ENCODE data around the gene MC3R.
"Not testable (repeated sequence)": the region's sequence is repeated elsewhere in the genome, so short reads cannot be mapped to it uniquely, and the experiment has no call there.

The MC3R gene

DNA sequence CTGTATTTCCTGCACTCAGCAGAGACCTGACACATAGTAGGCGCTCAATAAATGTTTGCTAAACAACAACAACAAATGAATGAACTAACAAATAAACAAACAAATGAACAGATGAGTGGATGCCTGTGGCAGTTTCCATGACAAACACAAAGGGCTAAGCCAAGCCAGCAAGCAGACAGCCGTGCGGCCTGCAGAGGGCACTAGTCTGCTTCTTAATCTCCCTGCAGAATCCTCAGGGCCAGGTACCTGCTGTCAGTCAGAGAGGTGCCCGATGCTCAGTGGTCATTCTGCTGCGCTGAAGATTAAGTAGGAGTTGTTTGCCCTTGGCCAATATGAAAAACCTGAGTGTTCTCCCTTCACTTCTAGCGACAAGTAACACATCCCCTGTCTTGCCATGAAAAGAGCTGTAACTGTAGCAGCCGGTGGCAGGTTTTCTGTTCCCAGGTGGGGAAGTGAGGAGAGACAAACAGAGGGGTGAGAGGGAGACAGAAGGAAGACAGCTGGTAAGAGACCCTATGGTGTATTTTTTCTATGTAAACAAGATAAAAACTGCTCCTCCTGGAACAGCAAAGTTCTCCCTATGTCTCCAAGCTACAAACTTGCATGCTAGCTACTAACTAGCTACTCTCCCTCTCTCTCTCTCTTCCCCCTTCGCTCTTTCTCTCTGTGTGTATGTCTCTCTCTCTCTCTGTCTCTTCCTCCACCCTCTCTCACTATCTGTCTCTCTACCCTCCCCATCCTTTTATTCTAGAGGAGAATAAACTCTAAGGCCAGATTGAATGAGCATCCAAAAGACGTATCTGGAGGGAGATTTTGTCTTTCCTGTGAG lies at the start of gene MC3R:
MC3R (plus strand) TSS at position 779 of the 829 bp plus-strand sequence. CDS start 112 bp downstream, outside the sequence.
- peak; percentile 20 to 76 for DNase-seq

DNA sequence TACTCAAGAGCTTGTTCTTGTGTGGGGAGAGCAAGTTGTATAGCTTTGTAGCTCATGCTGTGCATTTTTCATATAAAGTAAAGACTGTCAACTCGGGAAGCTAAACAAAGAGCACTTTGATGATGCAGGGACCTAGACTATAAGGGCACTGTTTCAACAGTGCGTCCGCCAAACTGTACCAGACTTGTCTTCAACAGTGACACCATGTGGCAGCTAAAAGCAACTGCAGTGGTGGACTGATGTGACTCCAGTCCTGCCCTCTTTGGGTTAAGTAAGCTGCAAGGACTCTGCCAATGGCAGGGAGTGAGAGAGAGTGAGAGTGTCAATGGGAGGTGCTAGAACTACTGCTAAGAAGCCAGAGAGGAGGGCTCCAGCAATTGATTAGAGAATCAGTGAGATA lies 48.1 kb upstream of the MC3R start:
- no peak for DNase-seq

DNA sequence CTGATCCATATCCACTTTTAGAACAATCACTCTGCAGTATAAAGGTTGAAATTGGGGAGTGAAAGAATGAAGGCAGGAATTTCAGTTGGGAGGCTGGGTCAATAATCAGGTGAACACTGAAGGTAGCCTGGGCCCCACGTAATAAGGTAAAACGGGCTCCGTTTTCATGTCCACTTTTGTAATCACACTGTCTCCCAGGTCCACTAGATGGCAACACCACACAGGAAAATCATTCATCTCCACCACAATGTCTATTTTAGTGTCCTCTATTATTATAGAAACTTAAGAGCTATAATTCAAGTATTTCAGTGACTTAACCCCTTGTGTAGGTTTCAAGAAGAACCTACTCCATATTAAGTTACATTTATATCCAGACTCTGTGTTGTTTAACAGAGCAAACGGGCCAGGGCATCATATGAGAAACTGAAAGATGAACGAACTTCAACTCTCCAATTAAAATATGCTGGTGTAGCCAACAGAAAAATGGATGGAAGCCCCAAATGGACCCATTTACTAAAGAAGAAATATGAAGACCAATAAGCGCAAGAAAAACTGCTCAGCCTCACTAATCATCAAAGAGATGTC lies 45.9 kb upstream of the MC3R start:
- peak in 1 of 2 experiments; percentile 35 for DNase-seq

DNA sequence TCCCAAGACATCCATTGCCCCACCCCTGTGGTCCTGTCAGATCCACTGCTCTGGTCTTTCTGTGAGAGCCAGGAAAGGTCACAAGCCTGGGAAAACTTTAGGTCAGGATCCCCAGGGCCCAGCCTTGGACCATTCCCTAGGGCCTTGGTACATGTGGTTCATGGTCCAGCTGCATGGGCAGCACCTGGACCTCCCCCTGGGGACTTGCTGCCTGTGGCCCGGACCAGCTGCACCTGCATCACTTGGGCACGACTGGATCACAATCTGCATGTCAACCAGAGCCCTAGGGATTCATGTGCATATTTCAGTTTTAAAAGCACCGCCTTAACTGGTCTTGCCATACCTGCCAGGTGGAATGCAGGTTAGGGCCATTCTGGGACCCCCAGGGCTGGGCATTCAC lies 44.3 kb upstream of the MC3R start:
- DNase-seq: no peak

DNA sequence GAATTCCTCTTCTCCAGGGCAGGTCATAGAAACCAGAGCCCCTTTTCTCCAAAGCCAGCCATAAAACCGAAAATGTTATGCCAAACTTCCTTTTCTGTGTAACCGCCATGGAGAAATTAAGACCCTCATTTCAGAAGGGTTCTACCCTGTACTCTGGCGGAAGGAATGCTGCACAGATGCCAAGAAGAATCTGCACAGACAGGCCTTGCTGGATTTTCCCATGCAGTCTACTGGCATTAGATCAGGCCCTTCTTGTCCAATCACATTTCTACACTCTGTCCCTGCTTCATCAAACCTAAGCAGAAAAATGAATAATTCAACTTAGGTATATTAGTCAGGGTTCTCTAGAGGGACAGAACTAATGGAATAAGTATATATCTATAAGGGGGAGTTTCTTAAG lies 43.2 kb upstream of the MC3R start:
- DNase-seq: no peak

DNA sequence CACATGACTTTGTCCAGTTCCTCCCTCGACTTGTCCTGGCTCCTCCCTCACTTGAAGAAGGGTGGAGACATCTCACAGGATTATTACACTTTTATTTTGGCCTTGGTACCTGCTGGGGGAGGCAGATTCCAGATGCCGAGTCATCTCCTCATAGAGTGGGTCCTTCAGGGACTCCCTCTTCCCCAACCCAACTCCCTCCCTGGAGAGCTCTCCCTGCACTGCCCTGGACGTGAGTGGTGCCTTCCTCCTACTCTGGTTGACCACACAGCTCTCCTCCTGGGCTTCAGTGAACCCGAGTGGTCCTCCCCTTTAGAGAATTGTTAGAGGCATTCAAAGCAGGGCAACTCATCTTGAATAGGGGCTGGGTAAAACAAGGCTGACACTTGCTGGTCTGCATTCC lies 40.9 kb upstream of the MC3R start:
- no peak for DNase-seq

DNA sequence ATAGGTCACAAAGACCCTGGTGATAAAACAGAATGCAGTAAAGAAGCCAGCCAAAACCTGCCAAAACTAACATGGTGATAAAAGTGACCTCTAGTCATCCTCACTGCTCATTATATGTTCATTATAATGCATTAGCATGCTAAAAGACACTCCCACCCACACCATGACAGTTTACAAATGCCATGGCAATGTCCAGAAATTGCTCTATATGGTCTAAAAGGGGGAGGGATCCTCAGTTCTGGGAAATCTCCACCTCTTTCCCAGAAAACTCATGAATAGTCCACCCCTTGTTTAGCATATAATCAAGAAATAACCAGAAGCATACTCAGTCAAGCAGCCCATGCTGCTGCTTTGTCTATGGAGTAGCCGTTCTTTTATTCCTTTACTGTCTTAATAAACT lies 40.4 kb upstream of the MC3R start:
- DNase-seq: no peak

DNA sequence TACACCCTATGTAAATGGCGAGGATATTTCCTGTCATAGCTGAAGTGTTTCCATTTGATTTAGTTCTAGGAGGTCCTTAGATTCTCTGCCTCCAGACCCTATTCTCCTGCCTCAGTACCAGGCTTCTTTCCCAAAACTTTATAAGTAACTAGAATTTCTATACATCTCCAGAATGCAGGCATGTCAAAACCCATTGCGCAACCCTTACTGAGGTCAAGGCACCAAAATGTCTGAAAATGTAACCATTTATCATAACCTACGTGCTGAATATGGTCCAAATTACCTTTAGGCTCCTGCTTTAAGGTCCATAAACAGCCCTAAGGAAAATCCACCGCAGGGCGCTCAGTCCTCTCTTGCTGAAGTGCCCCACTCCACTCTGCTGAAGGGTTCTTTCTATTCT lies 37.5 kb upstream of the MC3R start:
- no peak for DNase-seq

DNA sequence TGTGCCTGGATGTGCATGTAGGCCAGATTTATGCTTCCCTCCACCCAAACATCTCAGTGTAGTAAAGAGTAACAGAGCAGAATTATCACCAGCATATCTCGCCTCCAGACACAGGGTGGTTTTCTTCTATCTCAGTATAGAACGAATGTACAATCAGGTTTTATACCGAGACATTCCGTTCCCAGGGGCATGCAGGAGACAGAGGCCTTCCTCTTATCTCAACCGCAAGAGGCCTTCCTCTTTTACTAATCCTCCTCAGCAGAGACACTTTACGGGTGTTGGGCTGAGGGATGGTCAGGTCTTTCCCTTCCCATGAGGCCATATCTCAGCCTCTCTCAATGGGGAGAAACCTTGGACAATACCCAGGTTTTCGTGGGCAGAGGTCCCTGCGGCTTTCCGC lies 36.4 kb upstream of the MC3R start:
- DNase-seq: no peak

DNA sequence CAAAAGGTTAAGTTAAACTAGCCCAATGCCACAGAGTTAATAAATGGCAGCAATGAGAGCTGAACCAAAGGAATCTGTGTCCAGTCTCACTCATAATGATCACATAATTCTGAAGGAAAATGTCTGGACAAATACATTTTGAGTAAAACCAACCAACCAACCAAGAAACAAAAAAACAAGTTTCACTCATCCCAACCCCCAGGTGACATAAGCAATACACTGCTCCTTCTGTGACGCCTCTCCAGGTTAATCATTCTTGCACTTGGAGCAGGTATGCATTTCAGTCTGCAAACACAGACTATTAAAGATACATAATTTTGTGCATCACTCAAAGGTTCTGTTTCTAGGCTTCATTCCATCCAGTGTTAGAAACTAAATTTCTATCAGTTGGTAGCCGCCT lies 35.2 kb upstream of the MC3R start:
- DNase-seq: no peak

DNA sequence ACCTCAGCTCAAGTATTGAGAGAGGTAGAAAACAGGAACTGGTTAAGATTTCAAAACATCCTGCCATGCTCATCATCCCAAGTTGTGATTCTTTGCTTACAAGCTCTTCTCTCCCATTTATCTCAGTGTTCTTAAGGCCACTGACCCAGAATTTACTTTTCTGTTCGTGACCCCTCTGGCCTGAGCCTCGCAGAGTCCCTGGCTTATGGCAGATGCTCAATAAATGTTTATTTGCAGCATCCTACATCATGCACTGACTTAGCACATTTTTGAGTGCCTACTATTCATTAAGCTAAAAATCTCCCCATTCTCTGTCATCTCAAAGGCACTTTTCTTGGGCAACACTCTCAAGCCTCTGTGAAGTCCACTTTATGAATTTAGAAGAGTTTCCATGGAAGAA lies 33.4 kb upstream of the MC3R start:
- no peak for DNase-seq

DNA sequence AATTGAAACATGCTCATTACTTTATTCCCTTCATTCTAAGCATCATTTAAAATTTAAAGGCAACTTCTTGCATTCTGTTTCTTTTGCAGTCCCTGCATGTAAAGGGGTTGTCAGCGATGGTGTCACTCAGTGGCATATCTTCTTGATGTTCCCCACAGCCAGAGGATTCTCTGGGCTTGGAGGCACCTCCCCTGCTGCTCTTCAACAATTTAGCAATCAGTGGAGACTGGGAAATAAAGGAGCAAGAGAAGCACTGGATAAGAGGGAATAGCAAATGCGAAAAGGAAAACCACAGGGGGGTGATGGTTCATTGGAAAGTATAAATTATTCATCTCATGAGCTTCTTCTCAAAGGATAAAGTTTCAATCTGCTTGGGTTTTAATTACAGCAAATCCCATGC lies 30.7 kb upstream of the MC3R start:
- no peak for DNase-seq

DNA sequence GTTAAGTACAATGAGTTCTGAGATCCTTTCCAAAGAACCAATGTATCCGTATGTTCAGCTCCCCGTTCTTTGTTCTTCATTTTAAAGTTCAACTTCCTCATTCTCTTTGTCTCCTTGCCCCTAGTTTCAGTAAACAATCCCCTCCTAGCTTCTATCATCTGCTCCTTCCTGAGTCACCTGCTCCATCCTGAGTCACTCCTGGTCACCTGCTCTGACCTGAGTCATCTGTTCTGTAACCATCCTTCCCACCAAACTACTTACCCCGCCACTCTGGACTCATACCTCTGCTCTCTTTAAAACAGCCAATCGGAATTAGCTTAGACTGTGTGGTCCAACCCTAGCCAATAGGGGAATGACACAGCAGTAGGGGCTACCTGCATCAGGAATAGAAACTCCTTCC lies 27.3 kb upstream of the MC3R start:
- not testable (repeated sequence) for DNase-seq

DNA sequence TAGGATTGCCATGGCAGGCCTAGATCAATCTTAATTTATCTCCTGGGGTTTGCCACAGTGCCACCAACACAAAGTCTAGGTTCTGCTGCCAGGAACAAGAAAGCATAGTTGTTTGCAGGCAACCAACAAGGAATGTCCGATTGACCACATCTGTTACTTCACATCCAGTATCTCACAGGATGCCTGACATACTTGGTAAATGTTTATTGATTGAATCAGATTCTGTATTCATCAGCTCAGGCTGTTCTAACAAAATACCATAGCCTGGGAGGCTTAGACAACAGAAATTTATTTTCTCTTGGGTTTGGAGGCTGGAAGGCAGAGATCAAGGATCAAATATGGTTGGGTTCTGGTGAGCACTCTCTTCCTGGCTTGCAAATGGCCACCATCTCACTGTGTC lies 26.3 kb upstream of the MC3R start:
- no peak for DNase-seq

DNA sequence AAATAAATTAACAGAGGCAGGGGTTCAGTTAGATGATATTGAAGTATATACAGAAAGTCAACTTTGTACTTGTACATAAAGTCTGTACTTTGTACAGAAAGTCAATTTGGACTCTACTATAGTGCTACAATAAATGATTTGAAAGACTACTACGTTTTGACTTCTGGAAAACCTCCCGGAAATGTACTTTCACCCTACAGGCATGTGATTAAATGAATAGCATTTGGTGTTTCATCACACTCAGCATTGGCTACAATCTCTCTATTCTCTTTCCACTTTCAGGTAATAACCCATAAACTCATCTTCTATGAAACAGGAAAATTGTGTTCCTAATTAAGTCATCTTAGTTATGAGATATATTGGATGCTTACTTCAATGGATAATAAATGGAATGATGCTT lies 25.6 kb upstream of the MC3R start:
- DNase-seq: no peak

DNA sequence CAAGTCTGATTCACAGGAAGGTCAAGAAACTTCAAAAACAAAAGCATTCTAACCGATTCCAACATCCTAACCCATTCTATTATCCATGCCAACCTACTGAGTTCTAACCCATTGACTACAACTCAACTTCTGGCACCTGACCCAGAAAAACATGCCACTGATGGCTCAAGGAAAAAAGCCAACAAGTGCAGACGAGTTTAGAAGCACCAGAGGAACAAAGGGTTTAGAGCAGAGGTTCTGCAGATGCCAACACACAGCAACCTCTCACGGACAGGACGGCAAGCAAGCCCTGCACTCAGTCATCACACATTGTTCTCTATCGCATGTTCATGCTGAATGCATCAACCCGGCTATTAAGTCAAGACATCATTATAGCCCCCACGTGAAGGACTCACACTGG lies 25.2 kb upstream of the MC3R start:
- DNase-seq: no peak

DNA sequence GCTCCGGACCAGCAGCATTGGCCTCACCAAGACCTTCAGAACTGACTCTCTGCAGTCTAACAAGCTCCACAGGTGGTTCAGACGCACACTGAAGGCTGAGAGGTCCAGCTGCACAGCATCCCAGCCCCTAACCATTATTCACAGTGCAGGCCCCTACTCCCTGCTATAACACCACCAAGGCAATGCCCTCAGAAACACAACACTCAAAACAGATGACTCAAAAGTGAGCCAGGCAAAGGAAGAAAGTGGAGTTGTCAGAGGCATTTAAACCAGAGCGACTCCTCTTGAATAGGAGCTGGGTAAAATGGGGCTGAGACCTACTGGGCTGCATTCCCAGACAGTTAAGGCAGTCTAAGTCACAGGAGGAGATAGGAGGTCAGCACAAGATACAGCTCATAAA lies 20.5 kb upstream of the MC3R start:
- DNase-seq: no peak

DNA sequence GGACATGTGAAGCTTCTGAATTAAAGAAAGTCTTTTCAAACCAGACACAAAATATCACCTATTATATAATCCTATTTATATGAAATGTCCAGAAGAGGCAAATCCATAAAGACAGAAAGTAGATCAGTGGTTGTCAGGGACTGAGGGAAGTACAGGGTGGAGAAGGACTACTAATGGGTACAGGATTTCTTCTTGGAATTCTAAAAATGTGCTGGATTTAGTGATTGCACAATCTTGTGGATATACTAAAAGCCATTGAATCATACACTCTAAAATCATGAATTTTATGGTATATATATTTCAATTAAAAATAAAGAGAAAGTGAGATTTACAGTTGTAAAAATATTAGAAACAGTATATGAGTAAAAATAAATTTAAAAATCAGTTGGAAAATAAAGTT lies 18.7 kb upstream of the MC3R start:
- DNase-seq: no peak

DNA sequence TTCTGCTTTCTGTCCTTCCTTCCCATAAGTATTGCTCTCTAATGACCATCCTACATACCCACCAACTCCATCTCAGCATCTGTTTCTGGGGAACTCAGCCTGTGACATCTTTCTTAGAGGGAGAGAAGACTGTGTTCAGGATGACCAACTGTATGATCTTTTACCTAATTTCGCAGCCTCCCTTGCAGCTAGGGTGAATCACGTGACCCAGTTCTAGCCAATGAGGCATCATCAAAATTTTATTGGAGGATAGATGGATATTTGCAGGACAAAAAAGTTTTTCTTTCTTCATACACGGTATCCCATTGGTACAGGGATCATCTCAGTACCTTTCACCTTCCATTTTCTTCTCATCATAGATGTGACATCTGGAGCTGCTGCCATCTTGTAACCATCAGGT lies 14.4 kb upstream of the MC3R start:
- DNase-seq: no peak

DNA sequence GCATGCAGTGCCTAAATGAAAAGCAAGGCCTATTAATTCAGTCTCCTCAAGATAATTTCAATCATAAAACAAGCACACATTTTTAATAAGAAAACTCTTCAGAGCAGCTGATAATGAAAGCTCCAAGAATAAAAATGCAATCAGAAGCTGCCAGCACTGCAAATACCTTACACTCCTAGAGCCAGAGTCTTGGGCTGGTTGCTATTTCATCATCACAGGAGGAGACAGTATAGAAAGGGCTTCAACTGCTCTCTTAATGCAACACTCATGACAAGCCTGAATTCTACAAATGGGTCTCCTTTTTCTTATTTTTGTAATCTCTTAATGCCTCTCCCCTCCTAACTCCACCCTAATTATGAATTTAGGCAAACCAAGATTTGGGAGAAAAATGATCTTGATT lies 11.2 kb upstream of the MC3R start:
- DNase-seq: no peak

DNA sequence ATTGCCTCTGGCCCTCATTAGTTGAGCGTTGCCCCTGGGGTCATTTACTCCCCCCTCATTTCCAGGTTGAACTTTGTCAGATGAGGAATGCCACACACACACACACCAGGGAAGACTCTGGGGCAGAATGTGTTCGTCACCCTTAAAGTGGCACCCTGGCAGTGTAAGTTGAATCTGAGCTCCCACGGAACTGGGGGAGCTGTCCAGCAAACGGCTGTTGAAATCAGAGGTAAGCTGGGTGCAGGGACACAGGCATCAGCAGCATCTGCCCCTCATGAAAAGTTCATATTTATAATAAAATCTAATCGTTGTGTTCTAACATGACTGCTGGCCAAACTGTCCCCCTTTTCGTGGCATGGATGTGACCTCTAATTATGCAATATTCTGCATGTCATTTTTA lies 4.3 kb upstream of the MC3R start:
- DNase-seq: no peak

DNA sequence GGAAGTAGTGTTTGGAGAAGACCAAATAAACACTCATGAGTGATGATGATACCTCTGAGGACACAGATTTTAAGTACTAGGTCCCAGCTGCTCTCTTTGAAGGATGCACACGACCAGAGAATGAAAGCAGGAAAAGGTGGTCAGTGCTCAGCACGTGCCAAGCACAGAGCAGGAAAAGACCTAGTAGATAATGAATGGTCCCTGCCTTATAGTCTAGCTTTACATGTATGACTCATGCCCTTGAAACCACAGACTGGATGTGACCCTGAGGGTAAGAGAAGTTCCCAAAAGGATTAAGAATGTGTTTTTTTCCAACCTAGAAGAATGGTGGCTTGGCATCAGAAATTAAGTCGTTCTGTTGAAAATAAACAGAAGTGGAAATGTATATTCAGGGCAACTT lies 2.8 kb upstream of the MC3R start:
- DNase-seq: no peak

DNA sequence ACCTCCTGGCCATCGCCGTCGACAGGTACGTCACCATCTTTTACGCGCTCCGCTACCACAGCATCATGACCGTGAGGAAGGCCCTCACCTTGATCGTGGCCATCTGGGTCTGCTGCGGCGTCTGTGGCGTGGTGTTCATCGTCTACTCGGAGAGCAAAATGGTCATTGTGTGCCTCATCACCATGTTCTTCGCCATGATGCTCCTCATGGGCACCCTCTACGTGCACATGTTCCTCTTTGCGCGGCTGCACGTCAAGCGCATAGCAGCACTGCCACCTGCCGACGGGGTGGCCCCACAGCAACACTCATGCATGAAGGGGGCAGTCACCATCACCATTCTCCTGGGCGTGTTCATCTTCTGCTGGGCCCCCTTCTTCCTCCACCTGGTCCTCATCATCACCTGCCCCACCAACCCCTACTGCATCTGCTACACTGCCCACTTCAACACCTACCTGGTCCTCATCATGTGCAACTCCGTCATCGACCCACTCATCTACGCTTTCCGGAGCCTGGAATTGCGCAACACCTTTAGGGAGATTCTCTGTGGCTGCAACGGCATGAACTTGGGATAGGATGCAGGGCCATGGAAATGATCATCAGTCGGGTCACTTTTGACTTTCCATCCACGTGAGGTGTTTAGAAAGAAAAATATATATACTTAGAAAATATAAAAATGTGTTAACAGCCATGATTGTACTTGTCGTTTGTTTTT lies 868 bp downstream of the MC3R start:
- DNase-seq: peak; percentile 3 to 60

DNA sequence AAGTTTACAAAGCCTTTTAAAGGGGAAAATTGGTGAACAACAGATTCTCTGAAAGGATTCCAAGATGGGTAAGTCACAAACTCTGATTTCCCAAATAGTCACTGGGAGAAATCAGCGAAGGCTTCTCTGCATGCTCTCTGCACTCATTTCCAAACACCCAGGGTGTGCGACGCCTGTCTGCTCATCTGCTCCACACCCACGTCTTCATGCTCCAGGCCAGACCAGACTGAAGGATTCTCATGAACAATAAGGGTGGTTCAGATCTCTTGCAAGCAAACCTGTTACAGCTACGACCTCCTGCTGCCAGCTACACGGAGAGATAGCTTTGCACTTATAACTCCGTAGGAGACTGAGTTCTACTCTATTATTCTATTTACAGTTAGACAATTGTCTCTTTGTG lies 1.4 kb downstream of the MC3R start:
- DNase-seq: no peak

All from NCI-H526 (cell line).